Measurements from ENCODE around the gene TMEM269. TPM values are rescaled to one million over a fixed set of nuclear protein-coding genes. Genes with fewer than 3 reads are reported as not detected.
"Not testable (repeated sequence)": the region's sequence is repeated elsewhere in the genome, so short reads cannot be mapped to it uniquely, and the experiment has no call there.

TMEM269 gene
- total RNA-seq, 4 donors from 2014 or later = 0.12 TPM; not detected in 3

- Histone ChIP-seq H3K4me3 (no peak overlapping the region), H3K4me1 (no peaks in the 10 kb centered on the region), H3K36me3 (peaks cover 0 to 70% of the 10 kb centered on the region in 2 donors), H3K27ac (no peak overlapping the region), H3K27me3 (no peaks in the 10 kb centered on the region), H3K9me3 (no peaks in the 10 kb centered on the region)
- no peak for TF ChIP-seq CTCF (IDR thresholded peaks at IDR 0.05)
- 100% methylated on average over 3 of the region's 10 CpGs; no CpG with 5 or more reads in 1 of the 2 donors for WGBS, 2 donors (ENCODE audit: low coverage in 1 of 2)
- ATAC-seq = no peak
Observed at GRCh38 chr1:42748021-42748420, 36.8 kb upstream of the TMEM269 start.

GRCh38 chr1:42748461-42749410, 36.1 kb upstream of the TMEM269 start:
- Histone ChIP-seq H3K4me1 (no peaks in the 10 kb centered on the region), H3K9me3 (no peaks in the 10 kb centered on the region), H3K27me3 (no peaks in the 10 kb centered on the region), H3K36me3 (peaks cover 0 to 78% of the 10 kb centered on the region in 2 donors), H3K27ac (no peak overlapping the region), H3K4me3 (no peak overlapping the region)
- no peak for ATAC-seq
- TF ChIP-seq CTCF (IDR thresholded peaks at IDR 0.05) (no peak), POLR2AphosphoS5 (IDR thresholded peaks at IDR 0.05) (no peak), POLR2A (IDR thresholded peaks at IDR 0.05) (no peak), EP300 (IDR thresholded peaks at IDR 0.05) (no peak)
- WGBS, 2 donors (ENCODE audit: low coverage in 1 of 2) = 66 to 77% methylated on average over 10 to 13 of the region's 14 CpGs

GRCh38 chr1:42750041-42750440, 34.8 kb upstream of the TMEM269 start:
- peaks cover 0 to 91% of the 10 kb centered on the region in 2 donors for H3K36me3 ChIP-seq
- H3K4me3 ChIP-seq = no peak overlapping the region
- no peaks in the 10 kb centered on the region for H3K27me3 ChIP-seq
- ATAC-seq = no peak
- H3K9me3 ChIP-seq = no peaks in the 10 kb centered on the region
- no peak overlapping the region for H3K27ac ChIP-seq
- TF ChIP-seq EP300 (IDR thresholded peaks at IDR 0.05) = no peak
- WGBS, 2 donors (ENCODE audit: low coverage in 1 of 2) = 88% methylated on average over 8 of the region's 12 CpGs; no CpG with 5 or more reads in 1 of the 2 donors
- H3K4me1 ChIP-seq = no peaks in the 10 kb centered on the region

- ATAC-seq, H3K27me3 ChIP-seq, H3K4me1 ChIP-seq, H3K27ac ChIP-seq, H3K4me3 ChIP-seq, H3K9me3 ChIP-seq: not testable (repeated sequence)
- whole genome bisulfite sequencing, 2 donors (ENCODE audit: low coverage in 1 of 2) = 88 to 96% methylated on average over 6 to 7 of the region's 8 CpGs
- peaks cover 0 to 96% of the 10 kb centered on the region in 2 donors for H3K36me3 ChIP-seq
Observed at GRCh38 chr1:42751511-42752070, 33.2 kb upstream of the TMEM269 start.

GRCh38 chr1:42752284-42752683, 32.5 kb upstream of the TMEM269 start:
- WGBS, 2 donors (ENCODE audit: low coverage in 1 of 2) = 100% methylated on average over 3 of the region's 6 CpGs; no CpG with 5 or more reads in 1 of the 2 donors
- no peak for ATAC-seq
- Histone ChIP-seq H3K4me1 (no peaks in the 10 kb centered on the region), H3K27ac (no peak overlapping the region), H3K36me3 (peaks cover 0 to 96% of the 10 kb centered on the region in 2 donors), H3K27me3 (no peaks in the 10 kb centered on the region), H3K4me3 (no peak overlapping the region), H3K9me3 (no peaks in the 10 kb centered on the region)
- no peak for TF ChIP-seq POLR2AphosphoS5 (IDR thresholded peaks at IDR 0.05)
- no peak for TF ChIP-seq POLR2A (IDR thresholded peaks at IDR 0.05)
- no peak for TF ChIP-seq EP300 (IDR thresholded peaks at IDR 0.05)
- no peak for TF ChIP-seq CTCF (IDR thresholded peaks at IDR 0.05)

GRCh38 chr1:42753070-42753469, 31.7 kb upstream of the TMEM269 start:
- Histone ChIP-seq H3K9me3 (no peaks in the 10 kb centered on the region), H3K4me1 (no peaks in the 10 kb centered on the region), H3K36me3 (peaks cover 0 to 96% of the 10 kb centered on the region in 2 donors), H3K27ac (no peak overlapping the region), H3K27me3 (no peaks in the 10 kb centered on the region), H3K4me3 (no peak overlapping the region)
- TF ChIP-seq EP300 (IDR thresholded peaks at IDR 0.05) (no peak), POLR2AphosphoS5 (IDR thresholded peaks at IDR 0.05) (no peak), CTCF (IDR thresholded peaks at IDR 0.05) (no peak), POLR2A (IDR thresholded peaks at IDR 0.05) (no peak)
- no peak for ATAC-seq
- 57 to 69% methylated on average over 1 of the region's 1 CpG for WGBS, 2 donors (ENCODE audit: low coverage in 1 of 2)

Measured in gastroesophageal sphincter (tissue), 4 donors.